H1 (cell line): ENCODE data around the gene TTLL5. TPM values are rescaled to one million over a fixed set of nuclear protein-coding genes. Genes with fewer than 3 reads are reported as not detected.

Experiments
- CTCF ChIA-PET: fragments of 300-600 bp; sonication (Branson Sonifier 250); formaldehyde crosslinking; loops from one replicate; lab custom pipeline; 2021; ENCODE audit not compliant: partially characterized antibody; lab: Charles Lee
- POLR2A ChIA-PET: fragments of 300-600 bp; sonication (Branson Sonifier 250); formaldehyde crosslinking; loops from one replicate; lab custom pipeline; 2021; ENCODE audit warnings: inconsistent platforms; ENCODE audit not compliant: partially characterized antibody; lab: Charles Lee
- DNase-seq, 2 experiments: peaks; one replicate each; pipeline versions ENCODE4 v3.0.0 to v3.0.0-alpha.2; 2010 to 2022; ENCODE audit warnings: low spot score in 2 of 2, low read depth in 1 of 2, mixed read lengths in 1 of 2
- FAIRE-seq: peaks from 2 replicates; lab custom pipeline; 2011; peaks lifted over from hg19 to GRCh38; lab: Jason Lieb, UNC
- H2AFZ ChIP-seq: 2 replicates; pipeline ENCODE4 v1.8.1; 2012; ENCODE audit warnings: low read length, inconsistent platforms
- H2AK5ac ChIP-seq: 2 replicates; pipeline ENCODE4 v1.6.1; 2013; ENCODE audit warnings: low read depth, low read length
- H2BK120ac ChIP-seq: replicated peaks from 2 replicates; pipeline ENCODE3; 2013; ENCODE audit warnings: low read depth, low read length, inconsistent platforms
- H2BK12ac ChIP-seq: 2 replicates; pipeline ENCODE4 v1.6.1; 2013; ENCODE audit warnings: low read depth, low read length
- H2BK15ac ChIP-seq: 2 replicates; pipeline ENCODE4 v1.6.1; 2013; ENCODE audit warnings: low read length
- H2BK20ac ChIP-seq: 2 replicates; pipeline ENCODE4 v1.6.1; 2013; ENCODE audit warnings: low read length
- H2BK5ac ChIP-seq: 2 replicates; pipeline ENCODE4 v1.6.1; 2013; ENCODE audit warnings: low read depth, low read length
- H3K14ac ChIP-seq: 2 replicates; pipeline ENCODE4 v1.6.1; 2013; ENCODE audit warnings: inconsistent platforms; ENCODE audit not compliant: insufficient read length
- H3K18ac ChIP-seq: 2 replicates; pipeline ENCODE4 v1.6.1; 2013; ENCODE audit warnings: low read length; ENCODE audit errors: extremely low read depth
- H3K23ac ChIP-seq: 2 replicates; pipeline ENCODE4 v1.6.1; 2013; ENCODE audit warnings: inconsistent platforms; ENCODE audit not compliant: insufficient read length
- H3K23me2 ChIP-seq: 2 replicates; pipeline ENCODE4 v1.6.1; 2013; ENCODE audit warnings: low read depth, low read length
- H3K27ac ChIP-seq: 2 replicates; pipeline ENCODE4 v1.6.1; 2011; ENCODE audit warnings: low read depth, low read length, inconsistent platforms
- H3K27me3 ChIP-seq, 4 experiments: replicated peaks in 1 of 4; 1 replicate in 1 of 4; 2 replicates in 3 of 4; pipeline versions ENCODE4 v1.6.1 to v1.8.1; 2011 to 2013; ENCODE audit warnings: low read length in 3 of 4, mild to moderate bottlenecking in 3 of 4, inconsistent platforms in 2 of 4, mixed read lengths in 2 of 4, moderate library complexity in 1 of 4; ENCODE audit not compliant: control insufficient read depth in 3 of 4, insufficient read depth in 3 of 4; ENCODE audit errors: extremely low read depth in 1 of 4
- H3K36me3 ChIP-seq, 4 experiments: 2 replicates each; pipeline versions ENCODE4 v1.6.1 to v1.8.1; 2011 to 2013; ENCODE audit warnings: mild to moderate bottlenecking in 4 of 4, low read length in 3 of 4, moderate library complexity in 2 of 4, control low read depth in 1 of 4, inconsistent platforms in 1 of 4; ENCODE audit not compliant: insufficient read depth in 4 of 4, control insufficient read depth in 2 of 4
- H3K4ac ChIP-seq: replicated peaks from 2 replicates; pipeline ENCODE3; 2013; ENCODE audit warnings: low read length, low read depth, mixed read lengths, inconsistent platforms; ENCODE audit not compliant: insufficient read length
- H3K4me1 ChIP-seq, 4 experiments: replicated peaks in 1 of 4; 1 replicate in 1 of 4; 2 replicates in 3 of 4; pipeline versions ENCODE4 v1.6.1 to v1.8.1; 2011 to 2013; ENCODE audit warnings: low read length in 3 of 4, inconsistent platforms in 2 of 4, mixed read lengths in 1 of 4; ENCODE audit not compliant: insufficient read depth in 4 of 4, control insufficient read depth in 3 of 4
- H3K4me2 ChIP-seq, 2 experiments: 2 replicates each; pipeline versions ENCODE4 v1.6.1 to v1.8.1; 2011 to 2013; ENCODE audit warnings: low read depth in 2 of 2, low read length in 2 of 2, control low read depth in 1 of 2, inconsistent platforms in 1 of 2, mild to moderate bottlenecking in 1 of 2; ENCODE audit not compliant: insufficient read depth in 1 of 2
- H3K4me3 ChIP-seq, 4 experiments: fragments of 200-600, 300-600 bp in 1 of 4; sonication (generic), shearing (Covaris generic), sonication (Bioruptor Twin) in 1 of 4; 2 replicates each; pipeline versions ENCODE4 v1.5.1 to v1.8.1; 2011 to 2016; ENCODE audit warnings: low read length in 4 of 4, low read depth in 3 of 4, control low read depth in 2 of 4, inconsistent platforms in 2 of 4, mild to moderate bottlenecking in 2 of 4, mixed read lengths in 1 of 4, moderate library complexity in 1 of 4; ENCODE audit not compliant: insufficient read depth in 2 of 4; ENCODE audit errors: extremely low read depth in 1 of 4
- H3K56ac ChIP-seq: replicated peaks from 2 replicates; pipeline ENCODE3; 2013; ENCODE audit warnings: low read depth, mild to moderate bottlenecking, mixed read lengths, low read length, inconsistent platforms; ENCODE audit not compliant: insufficient read length
- H3K79me1 ChIP-seq: 2 replicates; pipeline ENCODE4 v1.6.1; 2013; ENCODE audit warnings: low read depth, low read length, control low read depth
- H3K79me2 ChIP-seq, 2 experiments: 2 replicates each; pipeline versions ENCODE4 v1.6.1 to v1.8.1; 2012 to 2013; ENCODE audit warnings: low read length in 2 of 2, mild to moderate bottlenecking in 2 of 2, inconsistent platforms in 1 of 2; ENCODE audit not compliant: insufficient read depth in 2 of 2, control insufficient read depth in 1 of 2
- H3K9ac ChIP-seq, 4 experiments: replicated peaks in 1 of 4; 1 replicate in 1 of 4; 2 replicates in 3 of 4; pipeline versions ENCODE4 v1.6.1 to v1.8.1; 2011 to 2013; ENCODE audit warnings: low read depth in 3 of 4, low read length in 3 of 4, control low read depth in 2 of 4, mild to moderate bottlenecking in 2 of 4, moderate library complexity in 2 of 4, inconsistent platforms in 1 of 4; ENCODE audit errors: extremely low read depth in 1 of 4
- H3K9me3 ChIP-seq, 2 experiments: 2 replicates each; pipeline versions ENCODE4 v1.6.1 to v1.8.1; 2012 to 2013; ENCODE audit warnings: mild to moderate bottlenecking in 2 of 2, moderate library complexity in 2 of 2, control low read depth in 1 of 2, inconsistent platforms in 1 of 2, low read depth in 1 of 2, low read length in 1 of 2, mixed read lengths in 1 of 2; ENCODE audit not compliant: insufficient read depth in 2 of 2
- H4K20me1 ChIP-seq, 2 experiments: replicated peaks in 1 of 2; 2 replicates each; pipeline versions ENCODE3 to v1.8.1; 2011 to 2013; ENCODE audit warnings: inconsistent platforms in 2 of 2, low read length in 2 of 2, mild to moderate bottlenecking in 1 of 2; ENCODE audit not compliant: insufficient read depth in 2 of 2, control insufficient read depth in 1 of 2
- H4K5ac ChIP-seq: 2 replicates; pipeline ENCODE4 v1.6.1; 2013; ENCODE audit warnings: low read length, low read depth, mixed read lengths, inconsistent platforms; ENCODE audit not compliant: insufficient read length
- H4K8ac ChIP-seq: 2 replicates; pipeline ENCODE4 v1.8.0; 2013; ENCODE audit warnings: mild to moderate bottlenecking, moderate library complexity, low read length, inconsistent platforms; ENCODE audit not compliant: insufficient read depth; ENCODE audit errors: extremely low read depth
- H4K91ac ChIP-seq: replicated peaks from 2 replicates; pipeline ENCODE3; 2013; ENCODE audit warnings: low read length, mixed read lengths, inconsistent platforms; ENCODE audit not compliant: insufficient read length
- BACH1 ChIP-seq: IDR thresholded peaks from 2 replicates; pipeline ENCODE4 v1.6.1; 2012; ENCODE audit warnings: low read length, improper control_type of control experiment
- NRF1 ChIP-seq: IDR thresholded peaks from 2 replicates; pipeline ENCODE4 v1.6.1; 2011; ENCODE audit warnings: mild to moderate bottlenecking, low read depth, low read length, improper control_type of control experiment
- POU5F1 ChIP-seq: IDR thresholded peaks from 2 replicates; pipeline ENCODE4 v1.6.1; 2011; ENCODE audit warnings: low read depth, mild to moderate bottlenecking, low read length, moderate library complexity
- WGBS, 2 experiments: shearing (Covaris generic) in 1 of 2; methylation state at CpG; one replicate each; pipeline versions ENCODE4 v1.1.6 to v1.1.7; 2013 to 2015; ENCODE audit warnings: low lambda C conversion rate in 2 of 2, mixed read lengths in 2 of 2, inconsistent platforms in 1 of 2, low coverage in 1 of 2, missing lambda C conversion rate in 1 of 2; ENCODE audit not compliant: insufficient replicate concordance in 2 of 2, insufficient coverage in 1 of 2, insufficient read length in 1 of 2; ENCODE audit errors: extremely low coverage in 1 of 2, missing lambda C conversion rate in 1 of 2; 5-methylcytosine and 5-hydroxymethylcytosine counted together
- polyA plus RNA-seq, 7 experiments: library from polyadenylated mRNA; depleted of rRNA in 3 of 7; stranded (reverse) in 5 of 7; unstranded in 2 of 7; fragments of >200 nt in 5 of 7; fragments of 200-250 nt in 2 of 7; gene quantifications; 1 replicate in 5 of 7; 2 replicates in 1 of 7; 4 replicates in 1 of 7; pipeline versions ENCODE4 v1.2.1 to v1.2.3, GENCODE V29; 2011 to 2013; ENCODE audit warnings: missing spikeins in 2 of 7, mixed read lengths in 2 of 7
- total RNA-seq: library from RNA; stranded (reverse); fragmentation: NEBNext Ultra II Directional; extraction: Animal tissue kit (Norgen Biotek cat#: 25700); gene quantifications from 2 replicates; pipeline ENCODE4 v1.2.1, GENCODE V29; 2021

TTLL5 gene
- total and polyA plus RNA-seq, 2 of the 8 experiments (the other 6 are each of a cell fraction or from before 2014, with no cell fraction given) = 16.1 to 45.9 TPM

GRCh38 chr14:75702122-75702521 lies 41.1 kb downstream of the TTLL5 start:
- DNase-seq = no peak
- no peak overlapping the region for H3K14ac ChIP-seq
- H2AK5ac ChIP-seq = no peak overlapping the region
- no peak overlapping the region for H3K27ac ChIP-seq
- no peak overlapping the region for H2BK20ac ChIP-seq
- peaks cover 0 to 29% (median 9%) of the 10 kb centered on the region in 4 experiments; a peak in 6 of 8 replicates for H3K36me3 ChIP-seq
- no peaks in the 10 kb centered on the region for H3K23me2 ChIP-seq
- H3K23ac ChIP-seq = no peak overlapping the region
- H4K5ac ChIP-seq = no peak overlapping the region
- no peaks in the 10 kb centered on the region for H3K9me3 ChIP-seq
- no peak overlapping the region for H4K8ac ChIP-seq
- no peak overlapping the region for H2BK12ac ChIP-seq
- no peak overlapping the region for H4K91ac ChIP-seq
- H2BK120ac ChIP-seq = no peak overlapping the region
- H3K4me2 ChIP-seq = no peak overlapping the region
- FAIRE-seq = no peak
- H2BK5ac ChIP-seq = no peak overlapping the region
- H3K27me3 ChIP-seq = no peaks in the 10 kb centered on the region
- H3K18ac ChIP-seq = no peak overlapping the region
- no peak overlapping the region for H2AFZ ChIP-seq
- no peak overlapping the region for H2BK15ac ChIP-seq
- H3K4me3 ChIP-seq = no peak overlapping the region
- H3K79me1 ChIP-seq = no peaks in the 10 kb centered on the region
- WGBS, 2 experiments = 85% methylated on average over 2 of the region's 2 CpGs; no CpG with 5 or more reads in 1 of the 2 experiments
- no peak overlapping the region for H3K9ac ChIP-seq
- no peak overlapping the region for H3K4ac ChIP-seq
- no peak overlapping the region for H3K56ac ChIP-seq
- ChIA-PET CTCF (interaction anchor here (0.7 to 1.6 kb wide), 4 partner anchors 9 to 125 kb away, joined by 3 to 9 read pairs (median 4); no protein-coding TSS in a partner anchor), POLR2A (interaction anchor here (0.7 kb wide), 1 partner anchor 29 kb away, joined by 4 read pairs; no protein-coding TSS in a partner anchor)
- H3K79me2 ChIP-seq = no peaks in the 10 kb centered on the region
- peaks cover 0 to 2% of the 10 kb centered on the region in 2 experiments for H4K20me1 ChIP-seq
- H3K4me1 ChIP-seq = no peaks in the 10 kb centered on the region
- no peak for TF ChIP-seq POU5F1
- TF ChIP-seq BACH1 = no peak
- TF ChIP-seq NRF1 = no peak
